Activated CD4-positive, alpha-beta T cell treated with anti-CD3 and anti-CD28 coated beads for 4 hours (primary cell): ENCODE measurements around the gene PEAR1.

Source experiments
- DNase-seq, 2 donors: peaks; one replicate each; pipeline ENCODE4 v3.0.0-alpha.2; 2020

PEAR1 gene

DNA sequence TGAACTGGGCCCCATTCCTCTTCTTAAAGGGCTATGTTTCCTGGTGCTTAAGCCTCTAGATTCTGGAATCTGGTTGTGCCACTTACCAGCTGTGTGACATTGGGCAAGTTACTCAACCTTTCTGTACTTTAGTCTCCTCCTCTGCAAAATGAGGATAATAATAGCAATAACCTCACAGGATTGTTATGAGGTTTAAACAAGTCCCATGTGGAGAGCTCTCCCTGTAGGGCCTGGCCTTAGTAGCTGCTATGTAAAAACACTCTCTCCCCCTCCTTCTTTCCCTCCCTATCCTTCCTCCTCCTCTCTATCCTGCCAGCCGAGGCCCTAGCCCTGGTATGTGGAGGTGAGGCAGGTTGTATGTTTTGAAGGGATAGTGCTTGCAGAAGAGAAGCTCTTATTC is 8.2 kb upstream of the PEAR1 start:
- no peak for DNase-seq

GRCh38 chr1:156885880-156886355 is 7.6 kb upstream of the PEAR1 start:
- DNase-seq = no peak

DNA sequence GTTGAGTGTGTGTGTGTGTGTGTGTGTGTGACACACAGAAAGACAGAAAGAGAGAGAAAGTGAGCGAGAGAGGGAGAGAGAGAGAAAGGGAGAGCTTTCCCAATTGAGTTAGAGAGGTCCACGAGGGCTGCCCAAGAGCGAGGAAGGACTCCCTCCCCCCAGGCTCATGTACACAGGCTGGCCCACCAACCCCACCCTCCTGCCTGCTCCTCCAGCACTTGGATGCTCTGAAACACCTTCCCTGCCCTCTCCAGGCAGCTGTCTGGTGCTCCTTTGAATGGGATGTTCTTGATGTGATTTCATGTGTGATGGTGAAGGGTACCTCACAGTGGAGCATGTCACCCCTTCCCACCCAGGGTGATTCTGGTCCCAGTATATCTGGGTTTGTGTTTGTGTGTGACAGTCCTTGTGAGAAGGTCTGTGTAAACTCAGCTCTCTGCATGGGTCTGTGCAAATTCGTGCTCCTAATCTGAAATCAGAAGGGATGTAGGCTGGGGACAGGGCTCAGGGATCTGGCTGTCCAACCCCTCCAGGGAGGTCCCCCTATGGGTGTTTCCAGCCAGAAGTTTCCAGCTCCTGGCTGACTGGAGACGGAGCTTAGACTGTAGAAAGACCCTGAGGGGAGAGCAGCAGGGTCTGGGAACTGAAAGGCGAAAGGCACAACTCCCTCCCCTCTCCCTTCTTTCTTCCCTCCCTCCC is 6.8 kb upstream of the PEAR1 start:
- no peak for DNase-seq

DNA sequence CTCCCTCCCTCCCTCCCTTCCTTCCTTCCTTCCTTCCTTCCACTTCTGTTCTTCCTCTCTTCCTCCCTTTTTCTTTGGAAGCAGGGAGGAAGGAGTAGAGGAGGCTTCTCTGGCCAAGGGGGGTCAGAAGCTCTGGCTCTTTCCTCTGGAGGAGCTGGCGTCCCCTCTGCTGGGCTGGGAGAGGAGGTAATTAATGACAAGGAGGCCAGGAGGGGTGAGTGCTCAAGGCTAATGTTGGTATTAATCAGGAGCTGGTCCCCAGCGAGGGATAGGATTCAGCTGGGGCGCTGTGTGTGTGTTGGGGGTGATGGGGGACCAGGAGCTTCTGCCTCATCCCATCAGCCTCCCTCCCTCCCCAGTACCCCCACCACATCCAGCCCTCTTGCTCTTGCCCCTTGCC is 6.2 kb upstream of the PEAR1 start:
- DNase-seq = no peak

- no peak for DNase-seq
Observed at GRCh38 chr1:156887734-156888133, 5.8 kb upstream of the PEAR1 start.

- DNase-seq = peak; percentile 41 to 55
Observed at GRCh38 chr1:156889802-156890580, 3.5 kb upstream of the PEAR1 start.

DNA sequence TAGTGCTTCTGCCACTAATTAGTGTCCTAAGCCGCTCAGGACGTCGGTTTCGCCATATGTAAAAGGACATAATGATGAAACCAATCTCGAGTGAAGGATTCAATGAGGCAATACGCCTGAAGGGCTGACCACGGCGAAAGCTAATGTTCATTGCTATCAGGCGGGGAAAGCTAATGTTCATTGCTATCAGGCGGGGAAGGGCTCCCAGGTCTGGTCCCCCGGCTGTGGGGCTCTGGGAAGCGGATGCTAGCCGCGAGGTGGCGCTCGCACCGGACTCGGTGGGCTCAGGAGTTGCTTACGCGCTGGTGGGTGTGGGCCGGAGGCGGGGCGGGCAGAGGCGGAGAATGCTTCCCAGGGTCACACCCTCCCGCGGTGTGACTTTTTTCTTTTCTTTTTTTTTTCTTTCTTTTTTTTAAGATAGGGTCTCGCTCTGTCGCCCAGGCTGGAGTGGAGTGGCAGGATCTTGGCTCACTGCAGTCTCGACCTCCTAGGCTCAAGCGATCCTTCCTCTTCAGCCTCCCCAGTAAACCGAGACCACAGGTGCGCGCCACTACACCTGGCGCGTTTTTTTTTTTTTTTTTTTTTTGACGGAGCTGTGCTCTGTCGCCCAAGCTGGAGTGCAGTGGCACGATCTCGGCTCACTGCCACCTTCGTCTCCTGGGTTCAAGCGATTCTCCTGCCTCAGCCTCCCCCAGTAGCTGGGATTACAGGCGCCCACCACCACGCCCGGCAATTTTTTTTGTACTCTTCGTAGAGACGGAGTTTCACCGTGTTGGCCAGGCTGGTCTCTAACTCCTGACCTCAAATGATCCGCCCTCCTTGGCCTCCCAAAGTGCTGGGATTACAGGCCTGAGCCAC is 1.1 kb upstream of the PEAR1 start:
- DNase-seq = peak; percentile 85 to 87

DNA sequence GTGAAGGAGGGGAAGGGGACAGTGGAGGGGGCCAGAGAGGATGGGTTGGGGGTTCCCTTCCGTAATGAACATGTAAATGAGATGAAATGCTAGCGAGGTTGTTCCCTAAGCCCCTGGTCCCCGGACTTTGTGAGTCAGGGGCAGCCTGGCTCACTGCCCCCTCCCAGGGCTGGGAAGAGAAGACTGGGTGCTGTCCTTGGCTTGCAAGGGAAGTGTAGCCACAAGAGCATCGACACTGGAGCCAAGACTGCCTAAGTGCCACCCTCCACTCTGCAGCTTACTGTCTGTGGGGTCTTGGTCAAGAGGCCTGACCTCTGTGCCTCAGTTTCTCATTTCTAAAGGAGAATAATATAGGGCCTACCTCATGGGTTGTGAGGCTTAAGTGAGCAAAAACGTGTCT is 483 bp downstream of the PEAR1 start:
- DNase-seq = no peak

GRCh38 chr1:156894711-156895454 is 1.4 kb downstream of the PEAR1 start:
- no peak for DNase-seq

DNA sequence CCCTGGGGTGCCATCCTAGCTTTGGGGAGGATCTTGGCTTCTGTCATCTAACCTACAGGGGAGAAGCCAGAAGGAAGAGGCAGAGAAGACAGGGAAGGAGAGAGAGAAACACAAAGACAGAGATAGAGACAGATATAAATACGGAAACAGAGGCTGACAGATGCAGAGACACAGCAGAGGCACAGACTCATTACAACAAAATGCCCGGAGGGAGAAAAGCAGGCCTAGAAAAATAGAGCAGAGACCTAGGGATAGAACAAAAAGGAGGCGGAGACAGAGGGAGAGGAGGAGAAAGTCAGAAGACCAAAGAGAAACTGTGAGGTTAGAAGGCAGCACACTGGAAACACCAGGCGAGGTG is 1.9 kb downstream of the PEAR1 start:
- DNase-seq = no peak

DNA sequence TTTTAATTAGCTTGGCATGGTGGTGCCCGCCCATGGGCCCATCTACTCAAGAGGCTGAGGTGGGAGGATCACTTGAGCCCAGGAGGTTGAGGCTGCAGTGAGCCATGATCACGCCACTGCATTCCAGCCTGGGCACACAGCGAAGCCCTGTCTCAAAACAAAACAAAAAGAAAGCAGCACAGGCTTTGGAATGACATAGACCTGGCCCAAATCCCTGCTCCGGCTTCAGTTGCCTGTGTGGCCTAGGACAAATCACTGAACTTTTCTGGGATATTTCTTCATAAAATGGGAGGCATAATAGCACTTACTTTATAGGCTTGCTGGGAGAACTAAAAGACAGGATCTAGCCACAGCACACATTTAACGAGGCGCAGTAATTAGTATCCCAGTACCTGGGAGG is 2.4 kb downstream of the PEAR1 start:
- no peak for DNase-seq

GRCh38 chr1:156896490-156897033 is 3.0 kb downstream of the PEAR1 start:
- no peak for DNase-seq

DNA sequence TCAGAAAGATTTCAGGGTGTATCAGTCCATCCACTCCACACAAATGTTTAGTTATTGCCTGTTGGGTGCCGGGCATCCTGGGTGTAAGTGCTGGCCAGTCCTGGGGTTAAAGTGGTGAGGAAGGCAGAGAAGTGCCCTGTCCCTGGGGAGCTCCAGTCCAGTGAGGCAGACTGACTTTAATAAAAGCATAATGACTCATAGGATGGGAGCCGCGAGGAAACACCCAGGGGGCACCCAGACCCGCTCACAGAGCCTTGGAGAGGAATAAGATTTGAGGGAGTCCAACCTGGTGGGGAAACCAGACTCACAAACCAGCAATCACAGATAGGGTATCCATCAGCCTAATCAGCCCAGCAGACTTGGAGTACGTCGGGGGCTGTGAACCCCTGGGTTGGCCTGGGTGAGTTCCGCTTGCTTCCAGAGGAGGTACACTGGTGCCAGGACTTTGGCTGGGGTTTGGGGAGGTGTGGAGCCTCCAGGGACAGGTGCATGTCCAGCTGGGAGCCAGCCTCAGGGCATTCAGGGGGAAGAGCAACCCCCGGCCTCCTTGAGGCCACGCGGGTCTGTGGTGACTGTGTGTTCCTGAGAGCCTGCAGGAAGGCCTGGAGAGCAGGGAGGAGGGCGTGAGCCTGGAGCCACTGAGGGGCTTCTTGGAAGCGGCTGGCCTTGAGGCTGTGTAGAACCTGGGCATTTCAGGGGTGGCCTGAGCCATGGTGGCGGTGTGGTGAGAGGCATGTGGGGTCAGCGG is 3.7 kb downstream of the PEAR1 start:
- no peak for DNase-seq

DNA sequence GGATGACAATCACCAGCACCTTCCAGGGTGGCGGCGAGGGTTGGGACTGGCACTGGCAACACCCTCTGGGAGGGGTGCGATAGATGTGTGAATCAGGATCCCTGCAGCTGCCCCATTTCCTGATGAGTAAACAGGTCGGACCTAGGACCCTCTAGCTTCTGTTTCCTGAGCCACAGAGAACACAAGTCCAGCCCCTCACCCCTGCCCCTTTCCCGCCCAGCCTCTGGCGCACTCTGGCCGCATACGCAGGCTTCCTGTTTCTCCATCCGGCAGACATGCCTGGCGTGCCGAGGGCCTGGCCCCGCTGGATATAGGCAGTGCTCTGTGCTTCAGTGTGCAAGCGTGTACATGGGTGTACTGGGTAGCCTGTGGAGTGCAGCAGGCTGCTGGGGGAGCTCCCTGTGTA is 4.6 kb downstream of the PEAR1 start:
- no peak for DNase-seq

- no peak for DNase-seq
Observed at GRCh38 chr1:156898971-156899664, 5.6 kb downstream of the PEAR1 start.

GRCh38 chr1:156899956-156900718 is 6.6 kb downstream of the PEAR1 start:
- no peak for DNase-seq

GRCh38 chr1:156900896-156901589 is 7.5 kb downstream of the PEAR1 start:
- no peak for DNase-seq

- DNase-seq = no peak
Observed at GRCh38 chr1:156901590-156901900, 8.0 kb downstream of the PEAR1 start.

DNA sequence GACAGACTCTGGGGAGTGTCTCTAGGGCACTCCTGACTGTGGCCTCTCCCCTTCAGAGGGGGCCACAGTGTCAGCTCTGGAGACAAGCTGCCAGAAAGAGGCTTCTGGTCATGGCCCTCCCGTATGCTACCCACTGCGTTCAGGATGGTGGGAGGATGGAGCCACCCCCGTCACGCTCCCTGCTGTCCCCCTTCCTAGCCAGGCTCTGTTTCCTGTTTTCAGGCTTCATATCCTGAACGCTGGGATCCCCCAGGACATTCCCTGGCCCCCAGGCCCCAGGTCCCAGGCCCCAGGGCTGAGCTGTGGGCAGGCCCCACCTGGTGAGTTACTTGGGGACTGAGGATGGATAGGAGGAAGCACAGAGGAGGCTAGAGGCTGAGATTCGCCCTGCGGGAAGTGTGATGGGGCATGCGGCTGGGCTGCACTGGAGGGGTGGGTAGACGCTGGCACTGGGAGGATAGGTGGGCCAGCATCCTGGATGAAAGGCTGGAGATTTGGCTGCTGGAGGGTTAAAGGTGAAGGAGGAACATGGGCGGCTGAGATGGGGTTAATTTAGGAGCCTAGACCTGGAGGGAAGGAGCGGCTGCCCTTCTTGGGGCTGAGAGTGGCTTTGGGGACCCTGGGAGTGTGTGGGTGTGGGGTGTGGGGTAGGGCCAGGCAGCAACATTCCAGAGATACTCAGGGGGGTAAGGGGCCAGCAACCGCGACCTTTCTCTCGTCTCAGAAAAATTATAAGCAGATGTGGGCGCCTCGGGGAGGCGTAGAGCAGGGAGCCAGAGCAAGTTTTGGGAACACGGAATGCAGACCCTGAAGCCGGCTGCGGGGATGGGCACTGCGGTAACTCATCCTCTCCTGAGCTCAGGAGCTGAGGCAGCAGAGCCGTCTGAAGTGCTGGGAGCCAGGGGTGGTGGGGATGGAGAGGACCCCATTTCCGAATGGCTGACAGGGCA is 8.7 kb downstream of the PEAR1 start:
- no peak for DNase-seq
